Neural cell (in vitro differentiated cells): ENCODE measurements around the gene BGN. TPM values are rescaled to one million over a fixed set of nuclear protein-coding genes. Genes with fewer than 3 reads are reported as not detected.

Experiments used
- H2AFZ ChIP-seq: fragments of 200-600, 300-800 bp; sonication (generic), shearing (Covaris generic); 2 replicates; pipeline ENCODE4 v1.6.0; 2014; ENCODE audit warnings: low read depth, mild to moderate bottlenecking, antibody characterized with exemption, low read length, moderate library complexity
- H3F3A ChIP-seq: fragments of 200-600 bp; shearing (Covaris generic); 2 replicates; pipeline ENCODE4 v1.6.1; 2016; ENCODE audit warnings: mild to moderate bottlenecking, moderate library complexity, mixed read lengths, antibody characterized with exemption, low read length; ENCODE audit not compliant: insufficient read depth, poor library complexity, severe bottlenecking
- H3K27ac ChIP-seq: fragments of 200-600, 300-800 bp; sonication (generic), shearing (Covaris generic); 2 replicates; pipeline ENCODE4 v1.5.1; 2014; ENCODE audit warnings: mild to moderate bottlenecking, low read length, moderate library complexity
- H3K27me3 ChIP-seq: fragments of 300-800, 200-600 bp; sonication (generic), shearing (Covaris generic); 2 replicates; pipeline ENCODE4 v1.6.0; 2014; ENCODE audit warnings: mild to moderate bottlenecking, low read depth, low read length, moderate library complexity; ENCODE audit not compliant: insufficient read depth
- H3K36me3 ChIP-seq: fragments of 300-800, 200-600 bp; sonication (generic), shearing (Covaris generic); 2 replicates; pipeline ENCODE4 v1.5.1; 2014; ENCODE audit warnings: mild to moderate bottlenecking, antibody characterized with exemption, low read length, moderate library complexity; ENCODE audit not compliant: insufficient read depth
- H3K4me2 ChIP-seq: fragments of 300-800, 200-600 bp; sonication (generic), shearing (Covaris generic); 2 replicates; pipeline ENCODE4 v1.6.0; 2014; ENCODE audit warnings: mild to moderate bottlenecking, low read length
- H3K4me3 ChIP-seq: fragments of 300-800, 200-600 bp; sonication (generic), shearing (Covaris generic); 2 replicates; pipeline ENCODE4 v1.5.1; 2014; ENCODE audit warnings: mild to moderate bottlenecking, low read length, moderate library complexity
- H3K79me2 ChIP-seq: fragments of 200-600 bp; shearing (Covaris generic); replicated peaks from 2 replicates; pipeline ENCODE4 v1.6.0; 2014; ENCODE audit warnings: mild to moderate bottlenecking, low read length, moderate library complexity; ENCODE audit not compliant: insufficient read depth
- H3K9ac ChIP-seq: fragments of 300-800, 200-600 bp; sonication (generic), shearing (Covaris generic); 2 replicates; pipeline ENCODE4 v1.6.1; 2016; ENCODE audit warnings: mild to moderate bottlenecking, low read length, mixed read lengths
- H3K9me2 ChIP-seq: fragments of 200-600 bp; shearing (Covaris generic); 2 replicates; pipeline ENCODE4 v1.6.1; 2016; ENCODE audit warnings: mild to moderate bottlenecking, low read length, mixed read lengths; ENCODE audit not compliant: insufficient read depth
- H3K9me3 ChIP-seq: fragments of 200-600, 300-800 bp; sonication (generic), shearing (Covaris generic); 2 replicates; pipeline ENCODE4 v1.6.1; 2016; ENCODE audit warnings: mild to moderate bottlenecking, mixed run types, low read length, moderate library complexity, mixed read lengths
- H4K20me1 ChIP-seq: fragments of 200-600 bp; shearing (Covaris generic); 2 replicates; pipeline ENCODE4 v1.6.1; 2016; ENCODE audit warnings: mild to moderate bottlenecking, mixed run types; ENCODE audit not compliant: insufficient read depth
- EP300 ChIP-seq: fragments of 450-650 bp; conservative IDR thresholded peaks from 2 replicates; pipeline ENCODE4 v1.6.1; 2014; ENCODE audit warnings: antibody characterized with exemption, mild to moderate bottlenecking, moderate library complexity; ENCODE audit not compliant: poor library complexity, severe bottlenecking
- MXI1 ChIP-seq: fragments of 450-650 bp; conservative IDR thresholded peaks from 2 replicates; pipeline ENCODE4 v1.6.1; 2014; ENCODE audit warnings: antibody characterized with exemption, mild to moderate bottlenecking; ENCODE audit not compliant: poor library complexity, severe bottlenecking
- POLR2AphosphoS5 ChIP-seq: IDR thresholded peaks from 2 replicates; pipeline ENCODE4 v1.6.1; 2012
- RAD21 ChIP-seq: fragments of 450-650 bp; conservative IDR thresholded peaks from 2 replicates; pipeline ENCODE4 v1.6.1; 2014; ENCODE audit warnings: antibody characterized with exemption, mild to moderate bottlenecking, moderate library complexity
- SMC3 ChIP-seq: fragments of 450-650 bp; conservative IDR thresholded peaks from 2 replicates; pipeline ENCODE4 v1.6.1; 2014; ENCODE audit warnings: antibody characterized with exemption, mild to moderate bottlenecking, moderate library complexity; ENCODE audit not compliant: poor library complexity
- TAF1 ChIP-seq: IDR thresholded peaks from 2 replicates; pipeline ENCODE4 v1.6.1; 2012; ENCODE audit warnings: low read depth
- polyA plus RNA-seq: library from polyadenylated mRNA; depleted of rRNA; stranded (reverse); fragments of >200 nt; gene quantifications from 2 replicates; pipeline ENCODE4 v1.2.3, GENCODE V29; 2014
- TF ChIP-seq, protein P1 (sequence below): fragments of 450-650 bp; IDR thresholded peaks from 2 replicates; pipeline ENCODE4 v1.5.1; 2014; ENCODE audit warnings: antibody characterized with exemption, mild to moderate bottlenecking, moderate library complexity; ENCODE audit not compliant: poor library complexity, severe bottlenecking
- TF ChIP-seq, protein P2 (sequence below): IDR thresholded peaks from 2 replicates; pipeline ENCODE4 v1.6.1; 2012; ENCODE audit warnings: borderline replicate concordance

BGN gene
- polyA plus RNA-seq, 1 donor from 2014 or later = not detected

DNA sequence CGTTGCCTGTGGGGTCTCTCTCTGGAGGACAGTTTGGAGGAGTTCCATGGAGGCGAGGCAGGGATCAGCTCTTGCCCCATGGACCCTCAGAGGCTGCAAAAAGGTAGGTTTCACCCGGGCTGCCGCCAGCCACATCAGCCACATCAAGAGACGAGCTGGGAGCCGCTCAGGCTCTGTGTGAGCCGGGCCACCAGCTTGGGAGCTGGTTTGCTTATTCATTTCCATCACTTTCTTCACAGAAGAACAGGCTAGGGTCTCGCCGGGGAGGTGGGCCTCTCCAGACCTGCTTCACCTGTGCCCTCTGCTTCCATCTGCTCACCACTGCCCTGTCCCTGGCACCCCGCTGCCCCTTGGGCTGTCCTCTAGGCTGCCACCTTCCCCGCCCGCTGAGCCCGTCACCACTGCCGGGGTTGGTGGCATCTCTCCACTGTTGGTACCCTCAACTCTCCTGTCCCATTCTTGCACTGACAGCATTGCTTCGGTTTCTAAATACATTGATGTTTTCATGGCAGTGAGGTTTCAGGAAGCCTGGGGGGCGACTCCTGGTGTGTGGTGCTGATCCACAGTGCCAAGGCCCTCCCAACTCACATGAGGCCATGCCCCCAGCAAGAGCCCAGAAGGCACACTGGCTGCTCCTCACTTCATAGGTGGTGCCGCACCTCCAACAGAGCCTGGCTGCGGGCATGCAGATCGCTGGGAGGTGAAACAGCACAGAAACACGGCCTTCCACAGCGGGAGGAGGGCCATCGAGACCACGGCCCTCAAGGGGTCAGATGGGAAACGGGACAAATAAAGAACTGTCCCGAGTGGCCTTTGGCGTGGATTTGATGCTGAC is 44.4 kb upstream of the BGN start:
- Histone ChIP-seq H3K9ac (no peak overlapping the region), H4K20me1 (no peaks in the 10 kb centered on the region), H3K27me3 (no peaks in the 10 kb centered on the region), H3K79me2 (no peaks in the 10 kb centered on the region), H3K4me3 (no peak overlapping the region), H3K36me3 (no peaks in the 10 kb centered on the region), H3K4me2 (no peak overlapping the region), H3K9me2 (no peaks in the 10 kb centered on the region), H3K9me3 (no peaks in the 10 kb centered on the region), H2AFZ (no peak overlapping the region), H3F3A (no peaks in the 10 kb centered on the region), H3K27ac (no peak overlapping the region)
- no peak for TF ChIP-seq RAD21
- no peak for TF ChIP-seq EP300
- TF ChIP-seq, protein P1, sequence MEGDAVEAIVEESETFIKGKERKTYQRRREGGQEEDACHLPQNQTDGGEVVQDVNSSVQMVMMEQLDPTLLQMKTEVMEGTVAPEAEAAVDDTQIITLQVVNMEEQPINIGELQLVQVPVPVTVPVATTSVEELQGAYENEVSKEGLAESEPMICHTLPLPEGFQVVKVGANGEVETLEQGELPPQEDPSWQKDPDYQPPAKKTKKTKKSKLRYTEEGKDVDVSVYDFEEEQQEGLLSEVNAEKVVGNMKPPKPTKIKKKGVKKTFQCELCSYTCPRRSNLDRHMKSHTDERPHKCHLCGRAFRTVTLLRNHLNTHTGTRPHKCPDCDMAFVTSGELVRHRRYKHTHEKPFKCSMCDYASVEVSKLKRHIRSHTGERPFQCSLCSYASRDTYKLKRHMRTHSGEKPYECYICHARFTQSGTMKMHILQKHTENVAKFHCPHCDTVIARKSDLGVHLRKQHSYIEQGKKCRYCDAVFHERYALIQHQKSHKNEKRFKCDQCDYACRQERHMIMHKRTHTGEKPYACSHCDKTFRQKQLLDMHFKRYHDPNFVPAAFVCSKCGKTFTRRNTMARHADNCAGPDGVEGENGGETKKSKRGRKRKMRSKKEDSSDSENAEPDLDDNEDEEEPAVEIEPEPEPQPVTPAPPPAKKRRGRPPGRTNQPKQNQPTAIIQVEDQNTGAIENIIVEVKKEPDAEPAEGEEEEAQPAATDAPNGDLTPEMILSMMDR = no peak
- TF ChIP-seq TAF1 = no peak

DNA sequence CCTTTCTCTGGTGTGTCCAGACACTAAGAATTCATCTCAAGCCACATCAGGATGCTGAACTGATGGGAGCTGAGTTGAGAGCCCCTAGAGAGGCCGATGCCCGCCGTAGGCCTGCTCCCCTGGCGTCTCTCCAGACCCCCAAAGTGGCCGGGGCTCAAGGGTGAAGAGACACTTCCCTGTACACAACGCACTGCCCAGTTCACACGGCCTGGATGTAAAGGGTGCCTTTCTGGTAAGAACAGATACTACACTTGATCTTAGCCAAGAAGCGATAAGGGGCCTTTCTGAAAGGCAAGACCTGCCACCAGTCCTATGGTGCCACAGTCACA is 43.9 kb upstream of the BGN start:
- no peaks in the 10 kb centered on the region for H3K9me2 ChIP-seq
- no peak overlapping the region for H3K4me2 ChIP-seq
- no peak overlapping the region for H3K27ac ChIP-seq
- H3K79me2 ChIP-seq = no peaks in the 10 kb centered on the region
- H3F3A ChIP-seq = no peaks in the 10 kb centered on the region
- H2AFZ ChIP-seq = no peak overlapping the region
- TF ChIP-seq SMC3 = no peak
- H3K9ac ChIP-seq = no peak overlapping the region
- no peak overlapping the region for H3K4me3 ChIP-seq
- H3K27me3 ChIP-seq = no peaks in the 10 kb centered on the region
- no peaks in the 10 kb centered on the region for H3K9me3 ChIP-seq
- H4K20me1 ChIP-seq = no peaks in the 10 kb centered on the region
- no peaks in the 10 kb centered on the region for H3K36me3 ChIP-seq

DNA sequence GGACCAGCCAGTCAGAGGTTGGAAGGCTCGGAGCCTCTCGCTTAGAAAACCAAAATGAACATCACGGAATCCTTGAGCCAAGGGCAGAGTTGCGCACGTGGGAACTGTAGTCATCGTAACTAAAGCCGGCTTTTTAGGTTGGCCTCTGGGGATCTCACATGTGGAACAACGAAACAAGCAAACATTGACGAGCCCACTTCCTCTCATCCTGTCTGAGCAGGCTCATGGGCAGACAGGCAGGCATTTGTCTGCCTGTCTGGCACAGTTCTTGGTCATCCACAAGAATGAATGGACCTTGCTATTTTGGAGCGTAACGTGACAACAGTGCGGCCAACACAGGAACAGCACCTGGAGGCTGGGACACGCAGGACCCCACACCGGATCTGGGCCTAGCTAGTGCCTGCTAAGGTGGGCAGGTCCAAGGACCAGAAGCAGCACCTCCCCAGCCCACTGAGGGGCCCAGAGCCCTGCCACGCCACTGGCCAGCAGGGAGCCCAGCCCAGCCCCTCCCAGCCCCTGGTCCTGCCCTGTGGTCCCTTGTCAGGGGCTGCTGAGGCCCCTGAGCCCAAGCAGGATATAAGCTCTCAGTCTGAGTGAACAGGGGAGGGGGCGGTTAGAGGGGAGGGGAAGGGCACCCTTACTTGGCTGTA is 39.8 kb upstream of the BGN start:
- H3K4me2 ChIP-seq = no peak overlapping the region
- H3K79me2 ChIP-seq = no peaks in the 10 kb centered on the region
- no peaks in the 10 kb centered on the region for H3F3A ChIP-seq
- no peak overlapping the region for H2AFZ ChIP-seq
- H3K9ac ChIP-seq = no peak overlapping the region
- no peak overlapping the region for H3K27ac ChIP-seq
- no peaks in the 10 kb centered on the region for H3K9me2 ChIP-seq
- no peaks in the 10 kb centered on the region for H4K20me1 ChIP-seq
- no peaks in the 10 kb centered on the region for H3K27me3 ChIP-seq
- no peaks in the 10 kb centered on the region for H3K36me3 ChIP-seq
- no peak overlapping the region for H3K4me3 ChIP-seq
- no peaks in the 10 kb centered on the region for H3K9me3 ChIP-seq
- TF ChIP-seq RAD21 = no peak
- TF ChIP-seq EP300 = no peak
- no peak for TF ChIP-seq MXI1
- TF ChIP-seq SMC3 = no peak
- no peak for TF ChIP-seq TAF1
- TF ChIP-seq, protein P2, sequence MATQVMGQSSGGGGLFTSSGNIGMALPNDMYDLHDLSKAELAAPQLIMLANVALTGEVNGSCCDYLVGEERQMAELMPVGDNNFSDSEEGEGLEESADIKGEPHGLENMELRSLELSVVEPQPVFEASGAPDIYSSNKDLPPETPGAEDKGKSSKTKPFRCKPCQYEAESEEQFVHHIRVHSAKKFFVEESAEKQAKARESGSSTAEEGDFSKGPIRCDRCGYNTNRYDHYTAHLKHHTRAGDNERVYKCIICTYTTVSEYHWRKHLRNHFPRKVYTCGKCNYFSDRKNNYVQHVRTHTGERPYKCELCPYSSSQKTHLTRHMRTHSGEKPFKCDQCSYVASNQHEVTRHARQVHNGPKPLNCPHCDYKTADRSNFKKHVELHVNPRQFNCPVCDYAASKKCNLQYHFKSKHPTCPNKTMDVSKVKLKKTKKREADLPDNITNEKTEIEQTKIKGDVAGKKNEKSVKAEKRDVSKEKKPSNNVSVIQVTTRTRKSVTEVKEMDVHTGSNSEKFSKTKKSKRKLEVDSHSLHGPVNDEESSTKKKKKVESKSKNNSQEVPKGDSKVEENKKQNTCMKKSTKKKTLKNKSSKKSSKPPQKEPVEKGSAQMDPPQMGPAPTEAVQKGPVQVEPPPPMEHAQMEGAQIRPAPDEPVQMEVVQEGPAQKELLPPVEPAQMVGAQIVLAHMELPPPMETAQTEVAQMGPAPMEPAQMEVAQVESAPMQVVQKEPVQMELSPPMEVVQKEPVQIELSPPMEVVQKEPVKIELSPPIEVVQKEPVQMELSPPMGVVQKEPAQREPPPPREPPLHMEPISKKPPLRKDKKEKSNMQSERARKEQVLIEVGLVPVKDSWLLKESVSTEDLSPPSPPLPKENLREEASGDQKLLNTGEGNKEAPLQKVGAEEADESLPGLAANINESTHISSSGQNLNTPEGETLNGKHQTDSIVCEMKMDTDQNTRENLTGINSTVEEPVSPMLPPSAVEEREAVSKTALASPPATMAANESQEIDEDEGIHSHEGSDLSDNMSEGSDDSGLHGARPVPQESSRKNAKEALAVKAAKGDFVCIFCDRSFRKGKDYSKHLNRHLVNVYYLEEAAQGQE = no peak
- TF ChIP-seq POLR2AphosphoS5 = no peak
